Activated CD4-positive, alpha-beta memory T cell treated with anti-CD3 and anti-CD28 coated beads, Interleukin-2, amount 10 ng/mL, durations not matched to agents 7 days and 5 days (primary cell): ENCODE results near the gene C15orf39. TPM values are rescaled to one million over a fixed set of nuclear protein-coding genes. Genes with fewer than 3 reads are reported as not detected.

Experiments
- CTCF ChIA-PET: fragments of 350-600 bp; sonication (Branson Sonifier 250); formaldehyde crosslinking; loops from one replicate; lab custom pipeline; 2021; ENCODE audit warnings: antibody characterized with exemption, inconsistent platforms; lab: Charles Lee
- POLR2A ChIA-PET: fragments of 350-600 bp; sonication (Branson Sonifier 250); formaldehyde crosslinking; loops from one replicate; lab custom pipeline; 2021; ENCODE audit warnings: antibody characterized with exemption; lab: Charles Lee
- DNase-seq: peaks from one replicate; pipeline ENCODE4 v3.0.0-alpha.2; 2020
- H3K27ac Mint-ChIP-seq: one replicate; pipeline ENCODE4 v1.8.0; 2021; ENCODE audit warnings: mild to moderate bottlenecking, mixed read lengths
- H3K27me3 Mint-ChIP-seq: one replicate; pipeline ENCODE4 v1.8.0; 2021; ENCODE audit warnings: mixed read lengths
- H3K36me3 Mint-ChIP-seq: one replicate; pipeline ENCODE4 v1.8.0; 2021; ENCODE audit warnings: low read depth, mixed read lengths
- H3K4me1 Mint-ChIP-seq: one replicate; pipeline ENCODE4 v1.8.0; 2021; ENCODE audit warnings: mixed read lengths
- H3K4me3 Mint-ChIP-seq: one replicate; pipeline ENCODE4 v1.8.0; 2021; ENCODE audit warnings: mild to moderate bottlenecking, mixed read lengths
- H3K9me3 Mint-ChIP-seq: one replicate; pipeline ENCODE4 v1.8.0; 2021; ENCODE audit warnings: mixed read lengths
- total RNA-seq, 2 experiments: library from RNA; stranded (reverse); gene quantifications; one replicate each; pipeline ENCODE4 v1.2.3, GENCODE V29; 2021

The C15orf39 gene
- total RNA-seq, 2 experiments from 2014 or later: 65.0 to 69.2 TPM

- Mint-ChIP-seq H3K4me3 (no peak overlapping the region), H3K27me3 (peaks cover 5% of the 10 kb centered on the region), H3K36me3 (no peaks in the 10 kb centered on the region), H3K4me1 (peaks cover 2% of the 10 kb centered on the region), H3K27ac (no peak overlapping the region), H3K9me3 (peaks cover 5% of the 10 kb centered on the region)
- no peak for DNase-seq
- POLR2A ChIA-PET: no interaction called here
- CTCF ChIA-PET: interaction anchor here (0.5 kb wide), 1 partner anchor 151 kb away, joined by 4 read pairs; no protein-coding TSS in a partner anchor
These were observed 8.4 kb upstream of the C15orf39 start for GRCh38 chr15:75193272-75193671.

GRCh38 chr15:75193976-75194375 lies 7.7 kb upstream of the C15orf39 start:
- no peak for DNase-seq
- H3K36me3 Mint-ChIP-seq: no peaks in the 10 kb centered on the region
- ChIA-PET POLR2A (no interaction called here), CTCF (no interaction called here)
- H3K27me3 Mint-ChIP-seq: peaks cover 5% of the 10 kb centered on the region
- H3K4me1 Mint-ChIP-seq: peaks cover 9% of the 10 kb centered on the region
- H3K4me3 Mint-ChIP-seq: no peak overlapping the region
- peaks cover 5% of the 10 kb centered on the region for H3K9me3 Mint-ChIP-seq
- no peak overlapping the region for H3K27ac Mint-ChIP-seq

GRCh38 chr15:75194397-75194796 lies 7.3 kb upstream of the C15orf39 start:
- H3K9me3 Mint-ChIP-seq: peaks cover 5% of the 10 kb centered on the region
- POLR2A ChIA-PET: no interaction called here
- H3K36me3 Mint-ChIP-seq: no peaks in the 10 kb centered on the region
- H3K4me1 Mint-ChIP-seq: peaks cover 13% of the 10 kb centered on the region
- no peak for DNase-seq
- CTCF ChIA-PET: no interaction called here
- peaks cover 5% of the 10 kb centered on the region for H3K27me3 Mint-ChIP-seq
- no peak overlapping the region for H3K27ac Mint-ChIP-seq
- no peak overlapping the region for H3K4me3 Mint-ChIP-seq

GRCh38 chr15:75195122-75195765 lies 6.4 kb upstream of the C15orf39 start:
- Mint-ChIP-seq H3K4me3 (no peak overlapping the region), H3K9me3 (peaks cover 5% of the 10 kb centered on the region), H3K27me3 (peaks cover 5% of the 10 kb centered on the region), H3K4me1 (peaks cover 22% of the 10 kb centered on the region), H3K27ac (no peak overlapping the region), H3K36me3 (no peaks in the 10 kb centered on the region)
- ChIA-PET POLR2A (interaction anchor here (1.0 kb wide), 1 partner anchor 21 kb away, joined by 3 read pairs; no protein-coding TSS in a partner anchor), CTCF (interaction anchor here (1.2 kb wide), 1 partner anchor 152 kb away, joined by 3 read pairs; no protein-coding TSS in a partner anchor)
- no peak for DNase-seq

- Mint-ChIP-seq H3K9me3 (peaks cover under 1% of the 10 kb centered on the region), H3K27ac (no peak overlapping the region), H3K36me3 (no peaks in the 10 kb centered on the region), H3K27me3 (peaks cover 5% of the 10 kb centered on the region), H3K4me3 (no peak overlapping the region), H3K4me1 (peaks cover 27% of the 10 kb centered on the region)
- ChIA-PET POLR2A (interaction anchor here (1.0 to 2.0 kb wide), 2 partner anchors 21 to 153 kb away, joined by 3 to 8 read pairs; no protein-coding TSS in a partner anchor), CTCF (interaction anchor here (1.2 kb wide), 1 partner anchor 153 kb away, joined by 3 read pairs; no protein-coding TSS in a partner anchor)
- no peak for DNase-seq
These were observed 5.9 kb upstream of the C15orf39 start for GRCh38 chr15:75195766-75196241.

GRCh38 chr15:75197062-75197630 lies 4.5 kb upstream of the C15orf39 start:
- peaks cover 5% of the 10 kb centered on the region for H3K27me3 Mint-ChIP-seq
- no peaks in the 10 kb centered on the region for H3K9me3 Mint-ChIP-seq
- ChIA-PET POLR2A (interaction anchor here (2.0 kb wide), 1 partner anchor 154 kb away, joined by 8 read pairs; no protein-coding TSS in a partner anchor), CTCF (no interaction called here)
- no peak overlapping the region for H3K27ac Mint-ChIP-seq
- H3K4me1 Mint-ChIP-seq: peaks cover 34% of the 10 kb centered on the region
- H3K4me3 Mint-ChIP-seq: no peak overlapping the region
- no peak for DNase-seq
- no peaks in the 10 kb centered on the region for H3K36me3 Mint-ChIP-seq

GRCh38 chr15:75198560-75199356 lies 2.9 kb upstream of the C15orf39 start:
- CTCF ChIA-PET: interaction anchor here (1.0 to 2.3 kb wide), 5 partner anchors 16 to 137 kb away, joined by 3 to 10 read pairs (median 5); no protein-coding TSS in a partner anchor
- peak; percentile 64 for DNase-seq
- Mint-ChIP-seq H3K4me1 (peaks cover 37% of the 10 kb centered on the region), H3K27ac (peak overlapping the region; percentile 68), H3K9me3 (no peaks in the 10 kb centered on the region), H3K36me3 (peaks cover 9% of the 10 kb centered on the region), H3K27me3 (peaks cover 2% of the 10 kb centered on the region), H3K4me3 (peak overlapping the region; percentile 46)
- POLR2A ChIA-PET: interaction anchor here (0.6 to 4.5 kb wide), 7 partner anchors 17 to 174 kb away, joined by 3 to 50 read pairs (median 21); partner anchors contain the start of gene PPCDC

- H3K36me3 Mint-ChIP-seq: peaks cover 16% of the 10 kb centered on the region
- H3K27ac Mint-ChIP-seq: peak overlapping the region; percentile 68
- peak overlapping the region; percentile 46 for H3K4me3 Mint-ChIP-seq
- peaks cover 2% of the 10 kb centered on the region for H3K27me3 Mint-ChIP-seq
- ChIA-PET POLR2A (interaction anchor here (0.6 to 4.5 kb wide), 13 partner anchors 17 to 586 kb away, joined by 3 to 50 read pairs (median 3); partner anchors contain the start of gene PPCDC), CTCF (interaction anchor here (1.0 to 2.9 kb wide), 7 partner anchors 17 to 163 kb away, joined by 3 to 26 read pairs (median 5); no protein-coding TSS in a partner anchor)
- no peak for DNase-seq
- peaks cover 44% of the 10 kb centered on the region for H3K4me1 Mint-ChIP-seq
- no peaks in the 10 kb centered on the region for H3K9me3 Mint-ChIP-seq
These were observed 2.2 kb upstream of the C15orf39 start for GRCh38 chr15:75199357-75199940.

- peaks cover 53% of the 10 kb centered on the region for H3K4me1 Mint-ChIP-seq
- H3K9me3 Mint-ChIP-seq: no peaks in the 10 kb centered on the region
- POLR2A ChIA-PET: interaction anchor here (0.8 to 4.5 kb wide), 16 partner anchors 18 to 587 kb away, joined by 3 to 50 read pairs (median 6); partner anchors contain the start of genes FAM219B and PPCDC
- H3K36me3 Mint-ChIP-seq: peaks cover 24% of the 10 kb centered on the region
- CTCF ChIA-PET: interaction anchor here (0.6 to 2.9 kb wide), 9 partner anchors 19 to 240 kb away, joined by 3 to 26 read pairs (median 8); partner anchors contain the start of gene PPCDC
- DNase-seq: no peak
- no peak overlapping the region for H3K27ac Mint-ChIP-seq
- peak overlapping the region; percentile 92 for H3K4me3 Mint-ChIP-seq
- H3K27me3 Mint-ChIP-seq: no peaks in the 10 kb centered on the region
These were observed 1.3 kb upstream of the C15orf39 start for GRCh38 chr15:75200391-75200764.

- peak overlapping the region; percentile 92 for H3K4me3 Mint-ChIP-seq
- H3K27me3 Mint-ChIP-seq: no peaks in the 10 kb centered on the region
- peak overlapping the region; percentile 78 for H3K27ac Mint-ChIP-seq
- peaks cover 24% of the 10 kb centered on the region for H3K36me3 Mint-ChIP-seq
- H3K9me3 Mint-ChIP-seq: no peaks in the 10 kb centered on the region
- ChIA-PET CTCF (interaction anchor here (0.6 to 2.9 kb wide), 22 partner anchors 10 to 241 kb away, joined by 3 to 26 read pairs (median 4); partner anchors contain the start of genes MAN2C1 and PPCDC), POLR2A (interaction anchor here (0.6 to 4.5 kb wide), 31 partner anchors 13 to 642 kb away, joined by 3 to 50 read pairs (median 4); partner anchors contain the start of genes FAM219B, PPCDC, RPP25 and SIN3A)
- peak; percentile 61 for DNase-seq
- H3K4me1 Mint-ChIP-seq: peaks cover 57% of the 10 kb centered on the region
These were observed 692 bp upstream of the C15orf39 start for GRCh38 chr15:75200765-75201615.
